IPS-20b (cell line): ENCODE measurements around the gene ADRA2A.

Experiments used
- H3K27ac ChIP-seq: one replicate; pipeline ENCODE4 v1.5.1; 2013; ENCODE audit warnings: low read length
- H3K27me3 ChIP-seq: 2 replicates; pipeline ENCODE4 v1.6.1; 2013; ENCODE audit warnings: mild to moderate bottlenecking, low read length, inconsistent platforms; ENCODE audit not compliant: insufficient read depth
- H3K36me3 ChIP-seq: 2 replicates; pipeline ENCODE4 v1.6.1; 2013; ENCODE audit warnings: low read depth, mild to moderate bottlenecking, inconsistent platforms, low read length, moderate library complexity; ENCODE audit not compliant: insufficient read depth
- H3K4me1 ChIP-seq: 2 replicates; pipeline ENCODE4 v1.6.1; 2013; ENCODE audit warnings: mild to moderate bottlenecking, control low read depth, inconsistent platforms, low read length, moderate library complexity; ENCODE audit not compliant: insufficient read depth
- H3K4me3 ChIP-seq: 2 replicates; pipeline ENCODE4 v1.5.1; 2013; ENCODE audit warnings: mild to moderate bottlenecking, low read length, inconsistent platforms
- H3K9ac ChIP-seq: 2 replicates; pipeline ENCODE4 v1.6.1; 2013; ENCODE audit warnings: low read depth, mild to moderate bottlenecking, inconsistent platforms, low read length, moderate library complexity
- H3K9me3 ChIP-seq: 2 replicates; pipeline ENCODE4 v1.6.1; 2013; ENCODE audit warnings: mild to moderate bottlenecking, low read depth, low read length, inconsistent platforms; ENCODE audit not compliant: insufficient read depth

ADRA2A gene

DNA sequence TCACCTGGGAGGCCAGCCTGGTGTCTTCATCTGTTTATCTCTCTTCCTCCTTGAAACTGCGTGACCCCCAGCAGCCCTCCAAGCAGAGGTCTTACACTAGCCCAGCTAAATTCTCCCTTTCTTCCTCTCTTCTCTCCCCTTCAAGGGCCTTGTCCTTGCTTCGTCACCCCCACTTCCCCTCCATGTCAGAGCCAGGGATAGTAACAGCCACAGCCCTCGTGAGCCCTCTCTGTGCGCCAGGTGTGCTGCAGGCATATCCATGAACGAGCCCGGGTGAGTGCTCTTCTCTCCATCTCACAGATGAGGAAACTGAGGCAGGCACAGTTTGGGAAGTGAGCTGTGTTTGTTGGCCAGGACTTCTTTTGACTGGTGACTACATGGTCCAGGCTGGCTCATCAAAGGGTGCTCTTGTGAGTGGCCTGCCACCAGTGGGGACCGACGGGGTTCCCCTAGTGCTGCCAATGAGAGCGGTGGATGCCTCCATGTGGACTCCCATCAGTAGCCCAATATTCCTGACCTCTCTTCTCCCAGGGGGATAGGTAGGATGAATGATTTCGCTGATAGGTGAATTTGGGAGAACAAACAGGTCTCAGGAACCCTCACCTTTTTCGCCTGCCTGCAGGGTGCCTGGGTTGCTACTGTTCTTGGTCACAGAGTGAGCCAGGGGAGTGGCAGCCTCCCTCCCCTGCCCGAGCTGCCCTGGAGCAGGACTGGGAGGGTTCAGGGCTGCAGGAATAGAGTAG lies 38.1 kb downstream of the ADRA2A start:
- Histone ChIP-seq H3K4me3 (no peak overlapping the region), H3K4me1 (no peaks in the 10 kb centered on the region), H3K27me3 (no peaks in the 10 kb centered on the region), H3K27ac (no peak overlapping the region), H3K36me3 (no peaks in the 10 kb centered on the region), H3K9ac (no peak overlapping the region), H3K9me3 (no peaks in the 10 kb centered on the region)

DNA sequence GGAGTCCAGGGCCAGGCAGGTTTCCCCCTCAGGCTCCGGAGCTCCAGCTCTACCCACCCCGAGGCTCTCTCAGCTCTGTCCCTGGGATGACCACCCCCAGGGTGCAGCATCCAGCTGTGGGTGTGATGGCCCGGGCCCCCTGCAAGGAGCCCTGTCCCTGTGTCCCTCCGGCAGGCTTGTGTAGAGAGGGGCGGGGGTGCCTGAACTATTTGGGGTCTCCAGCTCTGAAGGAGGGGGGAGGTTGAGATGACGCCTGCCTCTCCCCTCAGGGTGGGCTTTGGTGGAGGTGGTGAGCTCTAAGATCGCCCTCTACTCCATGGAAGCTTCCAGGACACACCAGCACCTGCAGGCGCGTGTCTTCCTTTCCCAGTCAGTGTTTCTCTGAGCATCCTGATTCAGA lies 39.4 kb downstream of the ADRA2A start:
- H3K27ac ChIP-seq: no peak overlapping the region
- H3K27me3 ChIP-seq: no peaks in the 10 kb centered on the region
- no peak overlapping the region for H3K4me3 ChIP-seq
- H3K4me1 ChIP-seq: no peaks in the 10 kb centered on the region
- H3K9me3 ChIP-seq: no peaks in the 10 kb centered on the region
- no peaks in the 10 kb centered on the region for H3K36me3 ChIP-seq
- no peak overlapping the region for H3K9ac ChIP-seq

DNA sequence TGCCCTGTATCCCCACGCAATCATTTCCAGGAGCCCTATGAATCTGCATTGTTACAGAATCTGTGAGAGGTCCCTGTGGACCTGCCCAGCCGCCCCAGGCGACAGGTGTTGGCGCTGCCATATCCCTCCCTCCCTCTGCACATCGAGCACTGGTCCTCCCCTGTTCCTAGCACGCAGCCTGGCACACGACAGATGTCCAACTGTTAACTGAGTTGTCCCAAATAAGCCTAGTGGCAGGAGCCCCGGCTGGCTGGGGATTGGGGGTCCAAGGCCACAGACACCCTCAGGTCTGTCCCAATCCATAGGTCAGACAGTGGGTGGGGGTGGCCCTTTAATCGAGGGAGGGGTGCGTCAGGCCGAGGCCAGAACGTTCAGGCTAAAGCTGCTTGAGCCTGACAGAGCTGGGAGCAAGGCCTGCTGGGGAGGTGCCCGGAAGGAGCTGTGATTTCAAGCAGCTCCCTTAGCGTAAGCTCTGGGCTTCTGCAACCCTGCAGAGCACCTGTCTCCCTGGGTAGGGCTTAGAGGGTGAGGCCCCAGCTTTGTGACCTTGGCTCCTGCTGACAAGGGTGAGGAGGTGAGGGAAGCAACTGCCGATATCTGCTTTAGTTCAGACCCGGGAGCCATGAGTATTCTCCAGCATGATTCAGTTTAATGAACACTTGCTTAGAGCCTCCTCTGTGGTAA lies 40.1 kb downstream of the ADRA2A start:
- H3K27ac ChIP-seq: no peak overlapping the region
- no peaks in the 10 kb centered on the region for H3K4me1 ChIP-seq
- no peak overlapping the region for H3K4me3 ChIP-seq
- H3K9ac ChIP-seq: no peak overlapping the region
- H3K9me3 ChIP-seq: no peaks in the 10 kb centered on the region
- no peaks in the 10 kb centered on the region for H3K27me3 ChIP-seq
- H3K36me3 ChIP-seq: no peaks in the 10 kb centered on the region

DNA sequence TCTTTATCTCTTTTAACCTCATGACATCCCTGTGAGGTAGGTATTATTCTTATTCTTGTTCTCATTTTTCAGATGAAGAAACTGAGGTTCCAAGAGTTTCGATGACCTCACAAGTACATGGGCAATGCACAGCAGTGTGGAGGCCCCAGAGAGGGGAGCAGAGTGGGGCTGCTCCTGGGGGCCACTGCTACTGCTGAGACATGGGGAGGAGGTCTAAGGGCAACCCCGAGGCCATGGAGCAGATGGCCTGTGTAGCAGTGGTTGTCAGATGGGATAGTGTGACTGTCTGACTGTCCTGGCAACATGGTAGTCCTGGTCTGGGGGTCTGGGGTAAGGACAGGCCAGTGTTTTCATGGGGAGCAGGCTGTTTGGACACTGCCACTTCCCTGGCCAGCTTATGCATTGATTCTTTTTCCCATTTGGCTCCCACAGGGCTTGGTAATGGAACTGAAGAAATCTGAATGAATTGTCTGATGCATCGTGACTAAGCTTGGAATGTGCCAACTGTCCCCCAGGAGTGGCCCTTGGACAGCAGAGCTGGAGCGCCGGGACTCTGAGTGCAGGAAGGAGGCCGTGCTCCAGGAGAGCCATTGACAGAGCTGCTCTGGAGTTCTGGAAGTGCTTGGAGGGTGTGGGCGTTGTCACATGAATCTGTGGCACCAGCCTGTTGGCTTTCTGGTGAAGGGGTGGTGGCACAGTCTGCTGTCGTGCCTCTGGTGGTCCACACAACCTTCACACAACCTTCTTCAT lies 40.9 kb downstream of the ADRA2A start:
- no peaks in the 10 kb centered on the region for H3K4me1 ChIP-seq
- no peak overlapping the region for H3K27ac ChIP-seq
- H3K4me3 ChIP-seq: no peak overlapping the region
- no peak overlapping the region for H3K9ac ChIP-seq
- H3K9me3 ChIP-seq: no peaks in the 10 kb centered on the region
- H3K36me3 ChIP-seq: no peaks in the 10 kb centered on the region
- no peaks in the 10 kb centered on the region for H3K27me3 ChIP-seq

DNA sequence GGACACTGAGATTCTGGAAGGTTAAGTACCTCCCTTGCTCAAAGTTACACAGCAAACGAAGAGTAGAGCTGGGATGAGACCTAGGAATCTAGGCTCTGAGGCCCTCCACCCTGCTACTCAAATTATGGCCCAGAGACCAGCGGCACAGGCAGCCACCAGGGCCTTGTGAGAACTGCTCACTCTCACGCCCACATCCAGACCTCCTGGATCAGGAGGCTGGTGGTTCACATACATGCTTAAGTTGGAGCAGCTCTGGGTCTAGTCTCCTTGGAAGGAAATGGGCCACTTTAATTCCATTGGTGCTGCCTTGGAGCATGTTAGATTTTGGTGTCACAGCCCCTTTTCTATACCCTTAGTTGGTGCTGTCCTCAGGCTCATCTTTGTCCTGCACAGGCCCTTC lies 41.9 kb downstream of the ADRA2A start:
- H3K36me3 ChIP-seq: no peaks in the 10 kb centered on the region

DNA sequence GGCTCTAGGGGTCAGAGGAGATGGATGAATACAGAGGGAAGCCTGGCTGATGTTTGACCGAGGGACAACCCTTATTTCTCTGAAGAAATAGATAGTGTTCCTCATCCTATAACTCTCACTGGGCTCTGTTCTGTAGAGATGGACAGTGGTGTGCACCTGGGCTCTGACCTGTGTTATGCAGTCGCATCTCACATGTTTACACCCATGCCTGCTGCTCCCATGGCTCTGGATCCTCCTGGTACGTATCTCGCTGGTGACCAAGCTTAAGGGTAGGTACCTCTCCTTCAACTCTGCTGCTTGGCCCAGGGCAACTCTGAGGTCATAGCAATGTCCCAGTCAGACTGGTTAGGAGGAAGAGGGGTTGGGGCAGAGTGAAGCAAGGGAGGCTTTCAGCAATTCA lies 42.8 kb downstream of the ADRA2A start:
- H3K4me1 ChIP-seq: no peaks in the 10 kb centered on the region
- no peak overlapping the region for H3K27ac ChIP-seq
- H3K27me3 ChIP-seq: no peaks in the 10 kb centered on the region
- no peak overlapping the region for H3K4me3 ChIP-seq
- H3K9ac ChIP-seq: no peak overlapping the region
- no peaks in the 10 kb centered on the region for H3K9me3 ChIP-seq
- H3K36me3 ChIP-seq: no peaks in the 10 kb centered on the region

More for the DNA sequence above, 41.9 kb downstream of the ADRA2A start:
- no peak overlapping the region for H3K9ac ChIP-seq
- no peak overlapping the region for H3K4me3 ChIP-seq
- H3K4me1 ChIP-seq: no peaks in the 10 kb centered on the region
- H3K9me3 ChIP-seq: no peaks in the 10 kb centered on the region
- H3K27me3 ChIP-seq: no peaks in the 10 kb centered on the region
- no peak overlapping the region for H3K27ac ChIP-seq

DNA sequence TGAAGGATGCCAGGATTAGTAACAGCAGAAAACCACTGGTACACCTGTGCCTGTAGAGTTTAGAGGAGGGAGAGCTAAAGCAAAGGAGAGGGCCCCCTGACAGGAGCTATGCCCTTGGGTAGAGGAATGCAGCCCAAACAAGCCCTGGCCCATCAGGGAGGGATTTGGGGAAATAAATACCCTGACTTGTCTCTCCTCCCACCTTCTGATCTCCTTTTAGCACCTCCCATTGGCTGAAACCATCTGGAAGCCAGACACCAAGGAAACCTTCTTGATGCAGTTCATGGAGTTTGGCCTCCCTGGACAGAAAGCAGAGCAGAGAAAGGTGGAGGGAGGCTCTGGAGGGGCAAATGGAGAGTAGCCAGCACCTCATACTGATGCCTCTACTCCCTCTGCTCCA lies 45.3 kb downstream of the ADRA2A start:
- no peaks in the 10 kb centered on the region for H3K27me3 ChIP-seq
- H3K27ac ChIP-seq: no peak overlapping the region
- H3K9ac ChIP-seq: no peak overlapping the region
- no peaks in the 10 kb centered on the region for H3K9me3 ChIP-seq
- H3K4me1 ChIP-seq: no peaks in the 10 kb centered on the region
- no peak overlapping the region for H3K4me3 ChIP-seq
- no peaks in the 10 kb centered on the region for H3K36me3 ChIP-seq

DNA sequence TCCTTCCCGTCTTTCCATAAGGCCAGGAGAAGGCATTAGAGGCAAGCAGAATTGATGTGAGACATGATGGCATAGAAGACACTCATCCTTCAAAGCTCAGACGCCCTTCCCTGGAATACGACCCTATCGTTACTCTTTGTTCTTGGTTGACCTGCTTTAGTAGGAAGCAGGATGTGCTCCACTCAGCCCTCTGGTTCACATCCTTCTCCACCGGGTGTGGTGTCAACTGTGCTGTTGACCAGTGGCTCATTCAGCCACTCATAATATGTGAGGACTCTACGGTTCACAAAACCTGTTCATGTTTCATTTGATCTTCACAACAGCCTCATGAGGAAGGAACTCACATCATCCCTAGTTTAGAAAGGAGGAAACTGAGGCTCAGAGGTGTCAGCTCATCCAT lies 47.1 kb downstream of the ADRA2A start:
- H3K9me3 ChIP-seq: no peaks in the 10 kb centered on the region
- no peak overlapping the region for H3K27ac ChIP-seq
- peaks cover 1% of the 10 kb centered on the region; the same call in 1 of the 2 replicates for H3K4me1 ChIP-seq
- H3K4me3 ChIP-seq: no peak overlapping the region
- H3K9ac ChIP-seq: no peak overlapping the region
- no peaks in the 10 kb centered on the region for H3K36me3 ChIP-seq
- H3K27me3 ChIP-seq: no peaks in the 10 kb centered on the region

DNA sequence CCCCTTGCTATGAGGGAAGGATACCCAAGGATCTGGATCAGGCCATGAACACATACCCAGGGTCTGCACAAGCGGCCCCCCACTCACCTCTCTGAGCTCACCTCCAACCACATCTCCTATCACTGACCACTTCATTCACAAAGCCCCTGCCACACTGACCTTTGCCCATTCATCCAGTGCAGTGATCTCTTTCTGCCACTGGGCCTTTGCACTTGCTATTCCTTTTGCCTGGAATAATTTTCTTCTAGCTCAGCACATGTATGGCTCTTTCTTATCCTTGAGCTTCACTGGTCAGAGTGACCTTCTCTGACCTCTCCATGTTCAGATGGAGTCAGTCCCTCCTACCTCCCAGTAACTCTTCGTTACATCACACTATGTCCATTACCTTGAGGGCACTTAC lies 48.3 kb downstream of the ADRA2A start:
- peaks cover 8% of the 10 kb centered on the region; the same call in 1 of the 2 replicates for H3K4me1 ChIP-seq
- H3K36me3 ChIP-seq: no peaks in the 10 kb centered on the region
- no peak overlapping the region for H3K4me3 ChIP-seq
- no peaks in the 10 kb centered on the region for H3K9me3 ChIP-seq
- H3K27ac ChIP-seq: no peak overlapping the region
- H3K9ac ChIP-seq: no peak overlapping the region
- H3K27me3 ChIP-seq: no peaks in the 10 kb centered on the region

DNA sequence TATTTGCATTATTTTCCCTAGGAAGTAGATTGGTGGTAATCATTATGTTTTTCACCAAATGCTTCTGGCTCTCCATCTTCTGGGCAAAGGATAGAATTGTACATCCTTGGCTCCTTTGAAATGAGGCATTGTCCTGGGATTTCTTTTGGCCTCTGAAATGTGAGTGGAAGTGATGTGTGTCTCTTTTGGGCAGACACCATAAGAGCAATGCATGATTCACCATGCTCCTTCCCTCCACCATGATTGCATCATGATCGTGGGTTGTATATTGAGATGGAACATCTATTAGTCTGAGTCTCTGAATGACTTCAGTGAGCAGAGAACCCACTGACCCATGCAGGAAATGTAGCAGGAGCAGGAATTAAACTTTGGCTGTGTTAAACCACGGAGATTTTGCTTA lies 49.2 kb downstream of the ADRA2A start:
- Histone ChIP-seq H3K9me3 (no peaks in the 10 kb centered on the region), H3K36me3 (no peaks in the 10 kb centered on the region), H3K27ac (no peak overlapping the region), H3K9ac (no peak overlapping the region), H3K4me3 (no peak overlapping the region), H3K4me1 (peaks cover 13% of the 10 kb centered on the region; the same call in 1 of the 2 replicates), H3K27me3 (no peaks in the 10 kb centered on the region)

DNA sequence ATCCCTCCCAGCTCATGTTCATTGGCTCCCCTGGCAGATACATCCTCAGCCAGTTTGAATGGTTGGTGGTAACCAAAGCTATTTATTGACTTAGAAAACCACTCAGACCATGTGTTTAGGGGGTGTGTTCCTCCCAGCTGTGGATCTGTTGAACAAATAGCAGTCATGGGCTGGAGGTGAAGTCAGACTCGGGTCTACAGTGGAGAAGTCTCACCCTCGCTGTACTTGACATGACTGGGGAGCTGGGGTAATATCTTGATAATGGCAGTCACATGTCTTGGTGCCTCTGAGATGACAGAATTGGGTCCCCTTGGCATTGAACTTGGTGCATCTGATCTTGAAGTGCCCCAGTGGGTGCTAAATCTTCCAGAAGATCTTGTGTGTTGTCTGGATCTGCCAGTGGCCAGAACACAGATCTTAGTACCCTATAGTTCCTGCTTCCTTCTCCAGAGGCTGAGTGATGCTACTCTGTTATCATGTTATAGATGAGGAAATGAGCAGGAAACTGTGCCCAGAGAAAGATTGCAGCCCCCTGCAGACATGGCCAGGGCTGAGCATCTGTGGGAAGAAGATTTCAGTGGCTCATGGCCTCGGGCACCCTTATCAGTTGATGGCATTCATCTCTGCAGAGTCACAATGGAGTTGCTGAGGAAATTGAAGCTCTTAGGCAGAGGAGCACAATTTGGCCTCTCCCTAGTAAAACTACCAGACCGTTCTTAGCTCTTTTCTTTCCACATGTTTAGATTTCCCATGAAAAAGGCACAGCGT lies 50.4 kb downstream of the ADRA2A start:
- H3K9me3 ChIP-seq: no peaks in the 10 kb centered on the region
- no peak overlapping the region for H3K9ac ChIP-seq
- no peaks in the 10 kb centered on the region for H3K27me3 ChIP-seq
- no peaks in the 10 kb centered on the region for H3K36me3 ChIP-seq
- no peak overlapping the region for H3K27ac ChIP-seq
- peaks cover 14% of the 10 kb centered on the region; the same call in 1 of the 2 replicates for H3K4me1 ChIP-seq
- no peak overlapping the region for H3K4me3 ChIP-seq
